Measurements from ENCODE around the gene CTU2. TPM values are rescaled to one million over a fixed set of nuclear protein-coding genes. Genes with fewer than 3 reads are reported as not detected.

Gene CTU2
- total and polyA plus RNA-seq, 2 of the 4 experiments (the other 2 are of a cell fraction): 12.9 to 18.4 TPM

GRCh38 chr16:88672776-88673175 lies 33.5 kb upstream of the CTU2 start:
- no peak overlapping the region for H2BK15ac ChIP-seq (ENCODE audit: low read depth, low read length)
- H3K4me3 ChIP-seq (ENCODE audit: insufficient read depth, low read depth, low read length): no peak overlapping the region
- WGBS, 2 experiments (ENCODE audit: extremely low coverage in 2 of 2, insufficient read length in 1 of 2): 44% methylated on average over 5 of the region's 11 CpGs; no CpG with 5 or more reads in 1 of the 2 experiments
- CTCF ChIA-PET: interaction anchor here (1.4 kb wide), 1 partner anchor 10 kb away, joined by 4 read pairs; the partner anchor contains the start of gene MVD
- in situ Hi-C loops (cut with MboI; ENCODE audit: low sequenced_read_pairs) (no loop called here), intact Hi-C loops (cut with micrococcal nuclease) (no loop called here), dilution Hi-C loops (cut with HindIII; ENCODE audit: low sequenced_read_pairs, unreplicated experiment) (no loop called here)
- no peak overlapping the region for H3K4me2 ChIP-seq (ENCODE audit: low read depth, low read length)
- POLR2A ChIA-PET (ENCODE audit: unreplicated experiment): no interaction called here
- H4K91ac ChIP-seq (ENCODE audit: insufficient read depth, low read depth, low read length): no peak overlapping the region
- H3K4ac ChIP-seq (ENCODE audit: low read depth, low read length): no peak overlapping the region
- TF ChIP-seq FOS (IDR thresholded peaks at IDR 0.05; ENCODE audit: low read depth, low read length): no peak
- peak; percentile 25; the same call in 1 of the 2 replicates for TF ChIP-seq RAD21 (IDR thresholded peaks at IDR 0.05; ENCODE audit: low read length)
- no peak for TF ChIP-seq RFX5 (IDR thresholded peaks at IDR 0.05; ENCODE audit: low read depth, low read length)
- TF ChIP-seq CTCF (conservative IDR thresholded peaks at IDR 0.05; ENCODE audit: low read depth, low read length): peak; percentile 26; the same call in 1 of the 2 replicates
- ATAC-seq (ENCODE audit: low read depth) (no peak), DNase-seq (no peak)
- H3K14ac ChIP-seq (replicated peaks; ENCODE audit: low read depth, low read length): no peak overlapping the region
- H3K56ac ChIP-seq (ENCODE audit: extremely low read depth, insufficient read depth, low read length): no peak overlapping the region
- H2AFZ ChIP-seq (replicated peaks; ENCODE audit: low read length, poor library complexity): no peak overlapping the region
- H2BK120ac ChIP-seq (ENCODE audit: low read depth, low read length): no peak overlapping the region
- H2AK9ac ChIP-seq (replicated peaks; ENCODE audit: low read depth, low read length, poor library complexity): no peak overlapping the region
- no peak overlapping the region for H3K27ac ChIP-seq (ENCODE audit: insufficient read depth, low read length)
- peaks cover 8% of the 10 kb centered on the region; the same call in 1 of the 2 replicates for H3K36me3 ChIP-seq (ENCODE audit: control insufficient read depth, insufficient read depth, low read length)
- H4K8ac ChIP-seq (ENCODE audit: low read depth in 2 of 2, low read length in 2 of 2): no peak overlapping the region
- H3K9me1 ChIP-seq (ENCODE audit: insufficient read depth, low read length): no peaks in the 10 kb centered on the region
- H3K79me1 ChIP-seq (ENCODE audit: low read depth in 1 of 2, low read length in 2 of 2): no peaks in the 10 kb centered on the region
- no peak overlapping the region for H2AK5ac ChIP-seq (ENCODE audit: low read depth, low read length)
- H3K4me1 ChIP-seq (ENCODE audit: control insufficient read depth, insufficient read depth, low read length): no peaks in the 10 kb centered on the region
- H3K27me3 ChIP-seq (ENCODE audit: control insufficient read depth, insufficient read depth, low read length): no peaks in the 10 kb centered on the region
- no peaks in the 10 kb centered on the region for H4K20me1 ChIP-seq (ENCODE audit: insufficient read depth, low read length)
- H3K18ac ChIP-seq (ENCODE audit: low read depth, low read length): no peak overlapping the region
- no peaks in the 10 kb centered on the region for H3K9me3 ChIP-seq (ENCODE audit: control insufficient read depth, insufficient read depth, low read length)
- BruUV-seq (replicated peaks): no TSS peak
- H2BK5ac ChIP-seq (ENCODE audit: low read depth, low read length, poor library complexity, severe bottlenecking): no peak overlapping the region
- no peak overlapping the region for H4K5ac ChIP-seq (ENCODE audit: low read depth, low read length)
- no peak overlapping the region for H2BK20ac ChIP-seq (ENCODE audit: low read depth, low read length)
- H3K23ac ChIP-seq (ENCODE audit: low read depth, low read length): no peak overlapping the region
- no peak overlapping the region for H3K9ac ChIP-seq (ENCODE audit: low read depth, low read length)

All from IMR-90 (cell line).